IMR-90 (cell line): ENCODE data around the gene EGFR. TPM values are rescaled to one million over a fixed set of nuclear protein-coding genes. Genes with fewer than 3 reads are reported as not detected.

Experiments
- ATAC-seq: fragments of 200-7000 bp; cut with Tn5 transposase; 2 replicates; pipeline ENCODE4 v1.9.1; 2020; ENCODE audit warnings: low read depth, mild to moderate bottlenecking, moderate library complexity
- BruUV-seq: library from RNA; stranded (reverse); fragments of 400-500 nt; replicated peaks from 2 replicates; lab custom pipeline; 2021; lab: Mats Ljungman, UMichigan
- CTCF ChIA-PET: fragments of 300-600 bp; formaldehyde crosslinking; extraction: SDS; loops from one replicate; lab custom pipeline; 2021; ENCODE audit warnings: antibody characterized with exemption; lab: Yijun Ruan, JAX
- POLR2A ChIA-PET: fragments of 300-600 bp; sonication (Branson Sonifier 250); formaldehyde crosslinking; loops from one replicate; lab custom pipeline; 2022; ENCODE audit warnings: antibody characterized with exemption; ENCODE audit not compliant: unreplicated experiment; lab: Charles Lee
- DNase-seq: peaks from one replicate; pipeline ENCODE4 v3.0.0; 2013
- H2AFZ ChIP-seq: replicated peaks from 2 replicates; pipeline ENCODE3; 2013; ENCODE audit warnings: low read length, mild to moderate bottlenecking; ENCODE audit not compliant: poor library complexity
- H2AK5ac ChIP-seq: 2 replicates; pipeline ENCODE4 v1.6.1; 2013; ENCODE audit warnings: low read depth, low read length, inconsistent platforms
- H2AK9ac ChIP-seq: replicated peaks from 2 replicates; pipeline ENCODE3; 2013; ENCODE audit warnings: mild to moderate bottlenecking, low read depth, low read length, moderate library complexity; ENCODE audit not compliant: poor library complexity
- H2BK120ac ChIP-seq: 2 replicates; pipeline ENCODE4 v1.6.1; 2013; ENCODE audit warnings: low read depth, low read length, inconsistent platforms
- H2BK15ac ChIP-seq: 3 replicates; pipeline ENCODE4 v1.6.1; 2013; ENCODE audit warnings: low read depth, low read length, inconsistent platforms
- H2BK20ac ChIP-seq: 2 replicates; pipeline ENCODE4 v1.6.1; 2013; ENCODE audit warnings: low read depth, mild to moderate bottlenecking, inconsistent platforms, low read length, moderate library complexity
- H2BK5ac ChIP-seq: 2 replicates; pipeline ENCODE4 v1.6.1; 2013; ENCODE audit warnings: mild to moderate bottlenecking, low read depth, low read length, inconsistent platforms; ENCODE audit not compliant: poor library complexity, severe bottlenecking
- H3K14ac ChIP-seq: replicated peaks from 2 replicates; pipeline ENCODE4 v1.6.1; 2013; ENCODE audit warnings: low read depth, low read length, inconsistent platforms
- H3K18ac ChIP-seq: 2 replicates; pipeline ENCODE4 v1.6.1; 2013; ENCODE audit warnings: low read depth, low read length, control low read depth
- H3K23ac ChIP-seq: 2 replicates; pipeline ENCODE4 v1.6.1; 2013; ENCODE audit warnings: low read depth, low read length, inconsistent platforms
- H3K27ac ChIP-seq: 2 replicates; pipeline ENCODE4 v1.5.1; 2013; ENCODE audit warnings: mild to moderate bottlenecking, control low read depth, low read length; ENCODE audit not compliant: insufficient read depth
- H3K27me3 ChIP-seq: 2 replicates; pipeline ENCODE4 v1.6.1; 2013; ENCODE audit warnings: low read length; ENCODE audit not compliant: control insufficient read depth, insufficient read depth
- H3K36me3 ChIP-seq: 2 replicates; pipeline ENCODE4 v1.6.1; 2013; ENCODE audit warnings: low read length, mixed read lengths; ENCODE audit not compliant: control insufficient read depth, insufficient read depth
- H3K4ac ChIP-seq: 2 replicates; pipeline ENCODE4 v1.6.1; 2013; ENCODE audit warnings: low read depth, low read length, inconsistent platforms
- H3K4me1 ChIP-seq: 2 replicates; pipeline ENCODE4 v1.6.1; 2013; ENCODE audit warnings: low read length, mixed read lengths; ENCODE audit not compliant: control insufficient read depth, insufficient read depth
- H3K4me2 ChIP-seq: 2 replicates; pipeline ENCODE4 v1.6.1; 2013; ENCODE audit warnings: low read depth, mild to moderate bottlenecking, control low read depth, low read length, moderate library complexity
- H3K4me3 ChIP-seq: 2 replicates; pipeline ENCODE4 v1.5.1; 2013; ENCODE audit warnings: low read depth, mild to moderate bottlenecking, control low read depth, low read length, moderate library complexity; ENCODE audit not compliant: insufficient read depth
- H3K56ac ChIP-seq: 2 replicates; pipeline ENCODE4 v1.6.1; 2013; ENCODE audit warnings: low read length, inconsistent platforms; ENCODE audit not compliant: insufficient read depth; ENCODE audit errors: extremely low read depth
- H3K79me1 ChIP-seq, 2 experiments: 2 replicates each; pipeline ENCODE4 v1.6.1; 2013; ENCODE audit warnings: low read length in 2 of 2, inconsistent platforms in 1 of 2, low read depth in 1 of 2
- H3K9ac ChIP-seq: 2 replicates; pipeline ENCODE4 v1.6.1; 2013; ENCODE audit warnings: low read depth, low read length, control low read depth
- H3K9me1 ChIP-seq: 2 replicates; pipeline ENCODE4 v1.6.1; 2013; ENCODE audit warnings: low read length, inconsistent platforms; ENCODE audit not compliant: insufficient read depth
- H3K9me3 ChIP-seq: 2 replicates; pipeline ENCODE4 v1.6.1; 2013; ENCODE audit warnings: low read length; ENCODE audit not compliant: control insufficient read depth, insufficient read depth
- H4K20me1 ChIP-seq: 2 replicates; pipeline ENCODE4 v1.6.1; 2013; ENCODE audit warnings: low read length, inconsistent platforms; ENCODE audit not compliant: insufficient read depth
- H4K5ac ChIP-seq: 2 replicates; pipeline ENCODE4 v1.6.1; 2013; ENCODE audit warnings: mild to moderate bottlenecking, low read depth, low read length, control low read depth
- H4K8ac ChIP-seq, 2 experiments: 2 replicates each; pipeline ENCODE4 v1.6.1; 2013; ENCODE audit warnings: low read depth in 2 of 2, low read length in 2 of 2, control low read depth in 1 of 2, inconsistent platforms in 1 of 2
- H4K91ac ChIP-seq: 2 replicates; pipeline ENCODE4 v1.6.1; 2013; ENCODE audit warnings: low read depth, low read length, inconsistent platforms; ENCODE audit not compliant: insufficient read depth
- CEBPB ChIP-seq: IDR thresholded peaks from 2 replicates; pipeline ENCODE4 v1.6.1; 2012; ENCODE audit warnings: low read depth, low read length, improper control_type of control experiment
- CHD1 ChIP-seq: IDR thresholded peaks from 2 replicates; pipeline ENCODE4 v1.6.1; 2012; ENCODE audit warnings: low read depth, low read length, improper control_type of control experiment
- CTCF ChIP-seq: conservative IDR thresholded peaks from 2 replicates; pipeline ENCODE4 v1.5.1; 2012; ENCODE audit warnings: mild to moderate bottlenecking, low read depth, low read length, improper control_type of control experiment
- MAZ ChIP-seq: IDR thresholded peaks from 2 replicates; pipeline ENCODE4 v1.6.1; 2012; ENCODE audit warnings: low read depth, mild to moderate bottlenecking, low read length, improper control_type of control experiment, moderate library complexity, borderline replicate concordance
- MXI1 ChIP-seq: IDR thresholded peaks from 2 replicates; pipeline ENCODE4 v1.6.1; 2012; ENCODE audit warnings: low read depth, mild to moderate bottlenecking, low read length, moderate library complexity, borderline replicate concordance
- NFE2L2 ChIP-seq: fragments of 150-350 bp; IDR thresholded peaks from 2 replicates; pipeline ENCODE4 v1.6.1; 2016; ENCODE audit warnings: low read depth, mild to moderate bottlenecking, low read length
- POLR2A ChIP-seq: IDR thresholded peaks from 2 replicates; pipeline ENCODE4 v1.6.1; 2012; ENCODE audit warnings: mild to moderate bottlenecking, low read depth, low read length
- RCOR1 ChIP-seq: IDR thresholded peaks from 2 replicates; pipeline ENCODE4 v1.6.1; 2012; ENCODE audit warnings: mild to moderate bottlenecking, low read length, improper control_type of control experiment; ENCODE audit not compliant: insufficient replicate concordance
- SMC3 ChIP-seq: fragments of 150-350 bp; IDR thresholded peaks from 2 replicates; pipeline ENCODE4 v1.6.1; 2016; ENCODE audit warnings: low read depth, mild to moderate bottlenecking, antibody characterized with exemption, low read length, moderate library complexity
- USF2 ChIP-seq: fragments of 150-350 bp; IDR thresholded peaks from 2 replicates; pipeline ENCODE4 v1.6.1; 2017; ENCODE audit warnings: mild to moderate bottlenecking, antibody characterized with exemption, low read length, low read depth
- WGBS, 2 experiments: methylation state at CpG; one replicate each; pipeline versions ENCODE4 v1.1.5 to v1.1.7; 2013; ENCODE audit warnings: missing lambda C conversion rate in 2 of 2; ENCODE audit not compliant: insufficient read length in 1 of 2; ENCODE audit errors: extremely low coverage in 2 of 2; 5-methylcytosine and 5-hydroxymethylcytosine counted together
- dilution Hi-C: fragments of 300-500 bp; cut with HindIII; formaldehyde crosslinking; loops from one replicate; pipeline ENCODE4 v1.14.3; 2018; ENCODE audit warnings: low sequenced_read_pairs; ENCODE audit not compliant: unreplicated experiment
- in situ Hi-C: fragments of 300-500 bp; cut with MboI; formaldehyde crosslinking; loops from 3 replicates; pipeline ENCODE4 v1.14.3; 2019; ENCODE audit warnings: low sequenced_read_pairs, inconsistent platforms, mixed read lengths
- intact Hi-C: fragments of 100-400 bp; cut with micrococcal nuclease; formaldehyde crosslinking; loops from 2 replicates; pipeline ENCODE4 v1.10.0; 2022
- polyA plus RNA-seq, 3 experiments: library from polyadenylated mRNA; depleted of rRNA; stranded (reverse); fragments of >200 nt; gene quantifications; 2 replicates each; pipeline ENCODE4 v1.2.3, GENCODE V29; 2012; ENCODE audit warnings: low replicate concordance in 1 of 3
- total RNA-seq: library from RNA; depleted of rRNA; stranded (reverse); fragments of >200 nt; gene quantifications from 2 replicates; pipeline ENCODE4 v1.2.3, GENCODE V29; 2012

Gene EGFR
- total and polyA plus RNA-seq, 2 of the 4 experiments (the other 2 are of a cell fraction) = 36.9 to 60.4 TPM

- Histone ChIP-seq H3K9me3 (no peaks in the 10 kb centered on the region), H4K8ac (0 out of 4 replicates have a peak overlapping the region, but pooled peaks of 1 of the 2 experiments have one; percentile 46), H4K20me1 (peaks cover 5% of the 10 kb centered on the region; the same call in 1 of the 2 replicates), H4K5ac (peak overlapping the region; percentile 19; the same call in 1 of the 2 replicates), H3K4ac (no peak overlapping the region), H3K36me3 (peaks cover 5% of the 10 kb centered on the region; the same call in 1 of the 2 replicates), H3K14ac (0 out of 2 replicates have a peak overlapping the region, but pooled peaks have one; percentile 27), H3K9ac (no peak overlapping the region), H2AK5ac (no peak overlapping the region), H2BK20ac (no peak overlapping the region), H2BK120ac (no peak overlapping the region), H3K9me1 (peaks cover 28% of the 10 kb centered on the region), H3K4me3 (no peak overlapping the region), H3K23ac (no peak overlapping the region), H2AFZ (no peak overlapping the region), H3K4me1 (peaks cover 42% of the 10 kb centered on the region), H2AK9ac (no peak overlapping the region), H3K18ac (no peak overlapping the region), H3K56ac (no peak overlapping the region), H3K79me1 (peaks cover 32 to 73% of the 10 kb centered on the region in 2 experiments), H3K27ac (no peak overlapping the region), H4K91ac (no peak overlapping the region), H3K27me3 (no peaks in the 10 kb centered on the region), H2BK15ac (no peak overlapping the region), H3K4me2 (no peak overlapping the region), H2BK5ac (peak overlapping the region; percentile 97)
- no peak for TF ChIP-seq POLR2A
- no peak for TF ChIP-seq RCOR1
- no peak for TF ChIP-seq CTCF
- no peak for TF ChIP-seq NFE2L2
- TF ChIP-seq CHD1 = no peak
- TF ChIP-seq CEBPB = no peak
- TF ChIP-seq MXI1 = no peak
- TF ChIP-seq SMC3 = no peak
- TF ChIP-seq USF2 = no peak
- TF ChIP-seq MAZ = no peak
- intact Hi-C loops = no loop called here
- BruUV-seq = no TSS peak
- dilution Hi-C loops = no loop called here
- no peak for ATAC-seq
- CTCF ChIA-PET = no interaction called here
- no peak for DNase-seq
- in situ Hi-C loops = no loop called here
- no CpG with 5 or more reads among the region's 2 CpGs for WGBS, 2 experiments
- POLR2A ChIA-PET = no interaction called here
Observed at GRCh38 chr7:55060085-55060484, 41.3 kb downstream of the EGFR start.
